ENCODE data around the gene CCDC50.
A peak's percentile ranks its signal among the peaks of the same experiment; 100 is the strongest.

The CCDC50 gene

GRCh38 chr3:191292243-191293015 is 36.8 kb upstream of the CCDC50 start:
- Histone ChIP-seq H3K79me2 (ENCODE audit: control insufficient read depth, low read length) (no peaks in the 10 kb centered on the region), H3K4me1 (ENCODE audit: control insufficient read depth, low read length) (peaks cover 29% of the 10 kb centered on the region), H4K20me1 (ENCODE audit: control insufficient read depth, insufficient read depth, low read depth, low read length) (no peaks in the 10 kb centered on the region), H3K27ac (ENCODE audit: low read depth, low read length) (no peak overlapping the region), H3F3A (ENCODE audit: control insufficient read depth, insufficient read depth) (peaks cover 5% of the 10 kb centered on the region), H3K36me3 (ENCODE audit: control insufficient read depth, low read length) (no peaks in the 10 kb centered on the region), H3K9me3 (ENCODE audit: control insufficient read depth, insufficient read depth, low read length) (no peaks in the 10 kb centered on the region), H3K27me3 (ENCODE audit: control insufficient read depth, low read length) (no peaks in the 10 kb centered on the region), H3K4me3 (ENCODE audit: low read length) (no peak overlapping the region), H3K4me2 (ENCODE audit: low read length) (no peak overlapping the region), H3K9me2 (replicated peaks; ENCODE audit: control insufficient read depth, low read length) (no peaks in the 10 kb centered on the region)
- TF ChIP-seq EZH2phosphoT487 (IDR thresholded peaks at IDR 0.05; ENCODE audit: borderline replicate concordance, low read length) (no peak), CTCF (IDR thresholded peaks at IDR 0.05; ENCODE audit: low read depth, low read length, poor library complexity, severe bottlenecking) (no peak)

- peaks cover 5% of the 10 kb centered on the region for H3F3A ChIP-seq (ENCODE audit: control insufficient read depth, insufficient read depth)
- H3K27ac ChIP-seq (ENCODE audit: low read depth, low read length), result no peak overlapping the region
- H4K20me1 ChIP-seq (ENCODE audit: control insufficient read depth, insufficient read depth, low read depth, low read length), result no peaks in the 10 kb centered on the region
- no peaks in the 10 kb centered on the region for H3K79me2 ChIP-seq (ENCODE audit: control insufficient read depth, low read length)
- no peak for TF ChIP-seq EZH2phosphoT487 (IDR thresholded peaks at IDR 0.05; ENCODE audit: borderline replicate concordance, low read length)
- no peak for TF ChIP-seq CTCF (IDR thresholded peaks at IDR 0.05; ENCODE audit: low read depth, low read length, poor library complexity, severe bottlenecking)
- no peaks in the 10 kb centered on the region for H3K36me3 ChIP-seq (ENCODE audit: control insufficient read depth, low read length)
- no peak overlapping the region for H3K4me3 ChIP-seq (ENCODE audit: low read length)
- no peaks in the 10 kb centered on the region for H3K9me2 ChIP-seq (replicated peaks; ENCODE audit: control insufficient read depth, low read length)
- no peaks in the 10 kb centered on the region for H3K27me3 ChIP-seq (ENCODE audit: control insufficient read depth, low read length)
- H3K9me3 ChIP-seq (ENCODE audit: control insufficient read depth, insufficient read depth, low read length), result no peaks in the 10 kb centered on the region
- no peak overlapping the region for H3K4me2 ChIP-seq (ENCODE audit: low read length)
- H3K4me1 ChIP-seq (ENCODE audit: control insufficient read depth, low read length), result peaks cover 30% of the 10 kb centered on the region
These were observed 34.9 kb upstream of the CCDC50 start for GRCh38 chr3:191294291-191294690.

- Histone ChIP-seq H3K4me1 (ENCODE audit: control insufficient read depth, low read length) (peaks cover 39% of the 10 kb centered on the region), H3F3A (ENCODE audit: control insufficient read depth, insufficient read depth) (peaks cover 5% of the 10 kb centered on the region), H3K36me3 (ENCODE audit: control insufficient read depth, low read length) (no peaks in the 10 kb centered on the region), H3K27ac (ENCODE audit: low read depth, low read length) (peak overlapping the region; percentile 24; the same call in 1 of the 2 replicates), H3K9me2 (replicated peaks; ENCODE audit: control insufficient read depth, low read length) (no peaks in the 10 kb centered on the region), H3K79me2 (ENCODE audit: control insufficient read depth, low read length) (no peaks in the 10 kb centered on the region), H4K20me1 (ENCODE audit: control insufficient read depth, insufficient read depth, low read depth, low read length) (no peaks in the 10 kb centered on the region), H3K4me3 (ENCODE audit: low read length) (peak overlapping the region; percentile 16; the same call in 1 of the 2 replicates), H3K4me2 (ENCODE audit: low read length) (peak overlapping the region; percentile 47), H3K27me3 (ENCODE audit: control insufficient read depth, low read length) (no peaks in the 10 kb centered on the region), H3K9me3 (ENCODE audit: control insufficient read depth, insufficient read depth, low read length) (no peaks in the 10 kb centered on the region)
- TF ChIP-seq EZH2phosphoT487 (IDR thresholded peaks at IDR 0.05; ENCODE audit: borderline replicate concordance, low read length), result no peak
- no peak for TF ChIP-seq CTCF (IDR thresholded peaks at IDR 0.05; ENCODE audit: low read depth, low read length, poor library complexity, severe bottlenecking)
These were observed 33.1 kb upstream of the CCDC50 start for GRCh38 chr3:191296041-191296541.
